ENCODE measurements around the gene FGD5.

The FGD5 gene

GRCh38 chr3:14879211-14879874, 60.6 kb downstream of the FGD5 start:
- no peak overlapping the region for H3K4me3 ChIP-seq (ENCODE audit: low read depth, low read length)
- no peak for TF ChIP-seq CTCF (IDR thresholded peaks at IDR 0.05; ENCODE audit: low read depth, low read length)

DNA sequence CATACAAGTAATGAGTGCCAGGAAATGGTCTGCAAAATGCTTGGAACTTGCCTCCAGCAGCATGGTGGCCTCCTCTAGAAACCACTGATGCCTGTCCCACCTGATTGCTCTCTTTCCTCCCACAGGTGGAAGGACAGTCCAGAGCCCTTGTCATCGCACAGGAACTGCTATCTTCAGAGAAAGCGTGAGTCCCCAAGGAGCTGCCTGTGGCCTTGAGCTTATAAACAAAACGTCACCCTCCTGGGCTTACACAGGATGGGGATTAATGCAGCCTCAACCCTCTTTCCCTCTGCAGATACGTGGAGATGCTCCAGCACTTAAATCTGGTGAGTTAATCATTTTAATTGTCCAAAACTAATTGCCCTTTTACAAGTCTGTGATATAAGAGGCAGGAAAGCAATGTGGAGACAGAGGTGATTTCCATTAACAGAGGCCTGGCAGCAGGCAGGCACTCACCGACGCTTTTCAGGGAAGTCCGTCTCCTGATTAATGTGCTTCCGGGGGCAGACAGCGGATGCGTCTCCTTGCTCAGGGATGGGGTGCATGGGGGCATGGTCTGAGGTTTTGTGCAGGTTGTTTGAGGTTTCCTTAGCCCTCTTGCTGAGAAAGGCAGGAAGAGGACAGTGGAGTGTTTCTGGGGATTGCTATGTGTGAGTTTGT, 61.8 kb downstream of the FGD5 start:
- TF ChIP-seq CTCF (IDR thresholded peaks at IDR 0.05; ENCODE audit: low read depth, low read length), result no peak
- H3K4me3 ChIP-seq (ENCODE audit: low read depth, low read length), result no peak overlapping the region

DNA sequence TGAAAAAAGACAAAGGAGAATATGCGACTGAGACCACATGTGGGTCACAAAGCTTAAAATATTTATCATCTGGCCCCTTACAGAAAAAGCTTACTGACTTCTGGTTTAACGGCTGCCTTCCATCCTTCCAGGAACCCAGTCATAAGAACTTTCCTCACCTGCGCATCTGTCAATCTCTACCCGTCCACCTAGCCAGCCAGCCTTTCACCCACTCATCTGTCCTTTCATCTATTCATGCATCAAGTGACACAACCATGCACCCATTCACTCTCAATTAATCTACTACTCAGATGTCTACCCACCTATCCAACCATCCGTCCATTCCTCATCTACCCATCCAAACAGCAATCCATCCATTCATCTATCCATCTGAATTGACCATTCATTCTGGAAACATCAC, 64.5 kb downstream of the FGD5 start:
- TF ChIP-seq CTCF (IDR thresholded peaks at IDR 0.05; ENCODE audit: low read depth, low read length), result no peak
- no peak overlapping the region for H3K4me3 ChIP-seq (ENCODE audit: low read depth, low read length)

GRCh38 chr3:14884665-14885064, 65.9 kb downstream of the FGD5 start:
- no peak overlapping the region for H3K4me3 ChIP-seq (ENCODE audit: low read depth, low read length)
- no peak for TF ChIP-seq CTCF (IDR thresholded peaks at IDR 0.05; ENCODE audit: low read depth, low read length)

GRCh38 chr3:14885307-14885706, 66.5 kb downstream of the FGD5 start:
- no peak overlapping the region for H3K4me3 ChIP-seq (ENCODE audit: low read depth, low read length)
- no peak for TF ChIP-seq CTCF (IDR thresholded peaks at IDR 0.05; ENCODE audit: low read depth, low read length)

DNA sequence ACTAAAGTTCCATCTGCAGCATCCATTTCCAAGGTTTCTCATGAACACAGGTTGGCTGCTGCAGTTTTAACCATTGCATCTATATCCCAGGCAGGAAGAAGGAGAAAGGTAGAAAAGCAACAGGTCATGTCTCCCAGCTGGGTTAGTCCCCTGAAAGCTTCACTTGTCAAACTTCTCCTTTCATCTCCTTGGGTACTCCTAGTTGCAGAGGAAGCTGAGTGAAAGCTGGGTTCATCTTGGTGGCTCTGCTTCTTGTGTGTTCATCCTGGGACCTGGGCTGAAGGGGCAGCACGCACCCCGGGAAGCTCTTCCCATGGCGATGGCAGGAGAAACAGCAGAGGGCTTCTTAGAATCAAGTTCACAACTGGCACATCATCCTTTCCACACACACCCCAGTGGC, 67.3 kb downstream of the FGD5 start:
- no peak overlapping the region for H3K4me3 ChIP-seq (ENCODE audit: low read depth, low read length)
- no peak for TF ChIP-seq CTCF (IDR thresholded peaks at IDR 0.05; ENCODE audit: low read depth, low read length)

GRCh38 chr3:14889205-14889604, 70.4 kb downstream of the FGD5 start:
- no peak overlapping the region for H3K4me3 ChIP-seq (ENCODE audit: low read depth, low read length)
- no peak for TF ChIP-seq CTCF (IDR thresholded peaks at IDR 0.05; ENCODE audit: low read depth, low read length)

Measured in WI38 (cell line).